HepG2 (cell line): ENCODE data around the gene URAD. TPM values are rescaled to one million over a fixed set of nuclear protein-coding genes. Genes with fewer than 3 reads are reported as not detected.

Experiments used
- ATAC-seq: fragments of 200-7000 bp; cut with Tn5 transposase; 3 replicates; pipeline ENCODE4 v1.9.1; 2020; ENCODE audit warnings: mild to moderate bottlenecking, moderate library complexity
- BruUV-seq: library from RNA; stranded (reverse); fragments of 400-500 nt; replicated peaks from 2 replicates; lab custom pipeline; 2021; lab: Mats Ljungman, UMichigan
- CTCF ChIA-PET: fragments of 300-600 bp; formaldehyde crosslinking; extraction: SDS; loops from one replicate; lab custom pipeline; 2021; ENCODE audit warnings: low total read pairs, inconsistent platforms, low intra/inter-chr PET ratio; lab: Yijun Ruan, JAX
- POLR2A ChIA-PET: fragments of 350-600 bp; sonication (Branson Sonifier 250); formaldehyde crosslinking; loops from one replicate; lab custom pipeline; 2020; ENCODE audit warnings: antibody characterized with exemption, inconsistent platforms; lab: Yijun Ruan, JAX
- DNase-seq: peaks from one replicate; pipeline ENCODE4 v3.0.0-alpha.2; 2015; ENCODE audit warnings: low spot score
- FAIRE-seq: peaks from 3 replicates; lab custom pipeline; 2011; peaks lifted over from hg19 to GRCh38; lab: Jason Lieb, UNC
- H2AFZ ChIP-seq: one replicate; pipeline ENCODE4 v1.6.1; 2011; ENCODE audit warnings: low read length, inconsistent platforms
- H3K27ac ChIP-seq: fragments of 300-600 bp; 3 replicates; pipeline ENCODE4 v1.8.0; 2011; ENCODE audit warnings: mixed run types, mild to moderate bottlenecking, mixed read lengths, low read length, inconsistent platforms; ENCODE audit not compliant: insufficient read depth; ENCODE audit errors: extremely low read length
- H3K27me3 ChIP-seq, 2 experiments: fragments of 200-600 bp in 1 of 2; 2 replicates in 1 of 2; 3 replicates in 1 of 2; pipeline versions ENCODE4 v1.6.0 to v1.8.0; 2011; ENCODE audit warnings: low read length in 2 of 2, mild to moderate bottlenecking in 2 of 2, moderate library complexity in 2 of 2, inconsistent platforms in 1 of 2; ENCODE audit not compliant: insufficient read depth in 2 of 2, control insufficient read depth in 1 of 2
- H3K36me3 ChIP-seq, 2 experiments: fragments of 200-600 bp in 1 of 2; replicated peaks in 1 of 2; 2 replicates in 1 of 2; 3 replicates in 1 of 2; pipeline versions ENCODE4 v1.5.1 to v1.8.0; 2011; ENCODE audit warnings: low read length in 2 of 2, inconsistent platforms in 1 of 2; ENCODE audit not compliant: insufficient read depth in 2 of 2, control insufficient read depth in 1 of 2
- H3K4me1 ChIP-seq: 2 replicates; pipeline ENCODE4 v1.5.1; 2012; ENCODE audit warnings: low read length, inconsistent platforms; ENCODE audit not compliant: insufficient read depth
- H3K4me2 ChIP-seq: 2 replicates; pipeline ENCODE4 v1.6.0; 2011; ENCODE audit warnings: low read depth, low read length, inconsistent platforms
- H3K4me3 ChIP-seq, 3 experiments: fragments of 200-600 bp in 1 of 3; sonication (generic), shearing (Covaris generic) in 1 of 3; replicated peaks in 1 of 3; 2 replicates each; pipeline ENCODE4 v1.5.1; 2011 to 2016; ENCODE audit warnings: low read length in 3 of 3, inconsistent platforms in 2 of 3, low read depth in 2 of 3, mild to moderate bottlenecking in 2 of 3, control low read depth in 1 of 3, mixed read lengths in 1 of 3; ENCODE audit not compliant: insufficient read depth in 1 of 3
- H3K79me2 ChIP-seq: one replicate; pipeline ENCODE4 v1.6.1; 2011; ENCODE audit warnings: low read length, inconsistent platforms; ENCODE audit not compliant: insufficient read depth
- H3K9ac ChIP-seq: 2 replicates; pipeline ENCODE4 v1.6.0; 2011; ENCODE audit warnings: mild to moderate bottlenecking, low read depth, low read length, inconsistent platforms; ENCODE audit not compliant: insufficient read depth
- H3K9me3 ChIP-seq: 2 replicates; pipeline ENCODE4 v1.5.1; 2012; ENCODE audit warnings: mild to moderate bottlenecking, low read length
- H4K20me1 ChIP-seq: 2 replicates; pipeline ENCODE4 v1.6.0; 2011; ENCODE audit warnings: inconsistent platforms, mild to moderate bottlenecking, low read length, moderate library complexity; ENCODE audit not compliant: insufficient read depth
- HNF1B ChIP-seq: sonication (generic); formaldehyde crosslinking; IDR thresholded peaks from 2 replicates; pipeline ENCODE4 v1.5.1; 2020; ENCODE audit warnings: mild to moderate bottlenecking, moderate library complexity, missing genetic modification reagents
- MTERF4 ChIP-seq: sonication (generic); formaldehyde crosslinking; IDR thresholded peaks from 2 replicates; pipeline ENCODE4 v1.8.0; 2023; ENCODE audit warnings: mild to moderate bottlenecking, missing genetic modification reagents
- RBAK ChIP-seq: sonication (generic); formaldehyde crosslinking; IDR thresholded peaks from 2 replicates; pipeline ENCODE4 v1.5.1; 2020; ENCODE audit warnings: mild to moderate bottlenecking, missing genetic modification reagents
- TAF1 ChIP-seq: sonication (generic); formaldehyde crosslinking; IDR thresholded peaks from 2 replicates; pipeline ENCODE4 v1.4.0; 2020; ENCODE audit warnings: missing genetic modification reagents
- TEAD2 ChIP-seq: sonication (generic); formaldehyde crosslinking; IDR thresholded peaks from 2 replicates; pipeline ENCODE4 v1.9.0; 2021; ENCODE audit warnings: missing genetic modification reagents
- ZIK1 ChIP-seq: sonication (generic); formaldehyde crosslinking; IDR thresholded peaks from 2 replicates; pipeline ENCODE4 v1.5.0; 2020; ENCODE audit warnings: mild to moderate bottlenecking, low read depth, missing genetic modification reagents, borderline replicate concordance
- ZNF513 ChIP-seq: sonication (generic); formaldehyde crosslinking; conservative IDR thresholded peaks from 2 replicates; pipeline ENCODE4 v1.5.0; 2020; ENCODE audit warnings: missing genetic modification reagents
- ZNF563 ChIP-seq: sonication (generic); formaldehyde crosslinking; IDR thresholded peaks from 2 replicates; pipeline ENCODE4 v1.8.0; 2022; ENCODE audit warnings: mild to moderate bottlenecking, moderate library complexity, missing genetic modification reagents
- ZNF687 ChIP-seq: sonication (generic); formaldehyde crosslinking; IDR thresholded peaks from 2 replicates; pipeline ENCODE4 v1.5.1; 2020; ENCODE audit warnings: mild to moderate bottlenecking, missing genetic modification reagents, moderate library complexity
- WGBS: methylation state at CpG from one replicate; pipeline ENCODE4 v1.1.6; 2017; ENCODE audit warnings: low lambda C conversion rate; 5-methylcytosine and 5-hydroxymethylcytosine counted together
- in situ Hi-C: cut with HindIII; loops from 2 replicates; pipeline ENCODE4 v1.10.0; 2017; ENCODE audit warnings: low pct_unique_long_range_greater_than_20kb; ENCODE audit not compliant: extremely low pct_ligation_motif_present
- intact Hi-C: fragments of 100-400 bp; cut with micrococcal nuclease; formaldehyde crosslinking; loops from one replicate; pipeline ENCODE4 v1.10.0; 2022; ENCODE audit not compliant: unreplicated experiment
- polyA plus RNA-seq, 8 experiments: library from polyadenylated mRNA; depleted of rRNA in 3 of 8; stranded (reverse) in 7 of 8; unstranded in 1 of 8; fragments of >200 nt; fragmentation: Illumina TruSeq in 4 of 8; extraction: Trizol in 4 of 8; gene quantifications; 2 replicates each; pipeline versions ENCODE4 v1.2.1 to v1.2.3, GENCODE V29; 2011 to 2016; ENCODE audit warnings: low read depth in 4 of 8, missing spikeins in 1 of 8, mixed read lengths in 1 of 8; ENCODE audit not compliant: insufficient read depth in 1 of 8
- total RNA-seq, 5 experiments: library from RNA; depleted of rRNA; stranded (reverse); fragments of >200 nt; fragmentation: Illumina TruSeq; extraction: Trizol; gene quantifications; 2 replicates each; pipeline ENCODE4 v1.2.3, GENCODE V29; 2016; ENCODE audit warnings: low read depth in 1 of 5

URAD gene
- total and polyA plus RNA-seq, 2 of the 13 experiments (the other 11 are each of a cell fraction or from before 2014, with no cell fraction given) = not detected

GRCh38 chr13:27980280-27980998 lies 8.1 kb downstream of the URAD start:
- ATAC-seq = peak; percentile 63
- no peak for DNase-seq
- intact Hi-C loops (loop anchor here (5.0 to 10.0 kb wide), 4 partner anchors 208 to 996 kb away; no protein-coding TSS in a partner anchor), in situ Hi-C loops (loop anchor here (5.0 to 25.0 kb wide), 2 partner anchors 148 to 493 kb away; no protein-coding TSS in a partner anchor)
- ChIA-PET CTCF (no interaction called here), POLR2A (interaction anchor here (2.2 kb wide), 1 partner anchor 19 kb away, joined by 6 read pairs; no protein-coding TSS in a partner anchor)
- Histone ChIP-seq H3K4me1 (peaks cover 13% of the 10 kb centered on the region), H3K27me3 (peaks cover 9 to 54% of the 10 kb centered on the region in 2 experiments), H3K27ac (no peak overlapping the region), H3K9ac (no peak overlapping the region), H3K4me2 (peak overlapping the region; percentile 48), H2AFZ (no peak overlapping the region), H4K20me1 (no peaks in the 10 kb centered on the region), H3K36me3 (no peaks in the 10 kb centered on the region), H3K9me3 (no peaks in the 10 kb centered on the region), H3K4me3 (peak overlapping the region in 1 of 3 experiments; percentile 45; a peak in 1 of 6 replicates), H3K79me2 (no peaks in the 10 kb centered on the region)
- WGBS = 33% methylated on average over 18 of the region's 54 CpGs
- FAIRE-seq = no peak
- no TSS peak for BruUV-seq
- TF ChIP-seq MTERF4 (CRISPR knock-in tag) (no peak), ZIK1 (CRISPR knock-in tag) (no peak), ZNF687 (peak; percentile 39; the same call in 1 of the 2 replicates), HNF1B (0 out of 2 replicates have a peak, but pooled peaks have one; percentile 43), TEAD2 (CRISPR knock-in tag) (no peak), TAF1 (CRISPR knock-in tag) (no peak), ZNF563 (CRISPR knock-in tag) (0 out of 2 replicates have a peak, but pooled peaks have one; percentile 31), RBAK (no peak), ZNF513 (CRISPR knock-in tag) (no peak)
